GM18526 (cell line): ENCODE measurements around the gene U2SURP.

Experiments
- POLR2A ChIP-seq: IDR thresholded peaks from 3 replicates; pipeline ENCODE4 v1.6.1; 2011; ENCODE audit not compliant: insufficient read length; ENCODE audit errors: extremely low read depth

Gene U2SURP

DNA sequence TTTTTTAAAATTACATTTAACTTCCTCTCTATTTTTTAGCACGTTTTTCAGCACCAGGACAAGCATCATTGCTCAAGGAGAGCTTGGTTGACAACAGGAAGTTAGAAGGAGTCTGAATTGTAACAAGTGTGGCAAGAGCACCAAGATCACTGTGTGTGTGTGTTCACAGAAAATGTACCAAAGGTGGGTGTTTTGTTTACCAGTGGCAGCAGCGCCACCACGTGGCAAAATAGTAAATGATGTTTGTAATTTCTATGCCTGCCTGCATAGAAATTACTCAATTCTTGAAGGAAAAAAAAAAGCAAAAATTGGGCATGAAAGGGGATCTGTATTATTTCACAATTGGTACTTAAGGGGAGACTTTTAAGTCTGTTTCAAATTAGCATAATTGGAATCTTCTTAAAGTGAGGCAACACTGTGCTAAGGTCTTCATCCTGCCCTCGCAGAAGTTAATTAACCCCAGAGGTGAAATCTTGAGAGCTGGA lies 7.4 kb upstream of the U2SURP start:
- TF ChIP-seq POLR2A, result no peak

DNA sequence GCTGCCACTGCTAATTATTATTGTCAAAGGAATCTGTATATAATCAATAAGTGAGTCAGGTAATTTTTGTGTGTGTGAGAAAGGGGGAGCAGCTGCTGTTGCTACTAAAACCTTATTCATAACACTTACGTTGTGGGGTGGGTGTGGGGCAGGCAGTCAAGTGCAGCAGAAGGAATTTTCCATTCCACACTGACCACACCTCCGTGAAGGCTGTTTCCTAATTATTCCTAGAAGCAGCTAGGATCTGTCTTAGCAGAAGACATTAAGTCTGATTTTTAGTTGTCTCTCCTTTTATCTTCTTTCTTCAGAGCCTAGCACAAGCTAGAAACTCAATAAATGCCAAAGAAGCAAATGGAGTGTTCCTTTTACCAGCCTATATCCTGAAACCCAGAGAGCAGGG lies 4.0 kb upstream of the U2SURP start:
- TF ChIP-seq POLR2A, result no peak

DNA sequence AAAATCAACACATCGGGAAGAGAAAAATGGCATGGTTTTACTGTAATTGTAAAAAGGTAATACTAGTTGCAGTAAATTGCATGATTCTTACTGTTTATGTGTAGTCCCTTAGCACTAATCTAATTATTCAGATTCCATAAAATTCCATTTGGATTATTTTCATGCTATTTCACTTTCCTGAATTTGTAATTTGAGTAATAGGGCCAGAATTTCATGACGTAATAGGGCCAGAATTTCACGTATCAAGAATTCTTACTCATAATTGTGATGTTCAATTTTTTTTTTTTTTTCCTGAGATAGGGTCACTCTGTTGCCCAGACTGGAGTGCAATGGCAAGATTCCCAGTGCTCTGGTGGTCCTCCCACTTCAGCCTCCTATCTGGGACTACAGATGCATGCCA lies 2.9 kb upstream of the U2SURP start:
- no peak for TF ChIP-seq POLR2A

DNA sequence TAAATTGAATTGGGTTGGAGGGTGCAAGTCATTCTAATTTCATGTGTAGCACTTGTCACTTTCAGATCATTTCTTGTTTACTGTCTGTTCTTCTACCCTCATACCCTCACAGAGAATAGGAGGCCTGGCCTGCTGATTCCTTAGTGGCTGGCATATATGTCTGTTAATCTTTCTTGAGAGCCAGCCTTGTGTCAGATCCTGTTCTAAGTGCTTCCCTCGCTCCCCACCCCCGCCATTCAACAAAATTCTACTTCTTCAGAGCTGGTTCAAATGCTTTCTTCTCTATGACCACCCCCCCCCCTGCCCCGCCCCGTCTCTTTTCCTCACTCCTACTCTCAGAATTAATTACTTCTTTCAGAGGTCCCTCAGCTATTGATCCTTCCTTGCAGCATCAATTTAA lies 1.5 kb upstream of the U2SURP start:
- no peak for TF ChIP-seq POLR2A

DNA sequence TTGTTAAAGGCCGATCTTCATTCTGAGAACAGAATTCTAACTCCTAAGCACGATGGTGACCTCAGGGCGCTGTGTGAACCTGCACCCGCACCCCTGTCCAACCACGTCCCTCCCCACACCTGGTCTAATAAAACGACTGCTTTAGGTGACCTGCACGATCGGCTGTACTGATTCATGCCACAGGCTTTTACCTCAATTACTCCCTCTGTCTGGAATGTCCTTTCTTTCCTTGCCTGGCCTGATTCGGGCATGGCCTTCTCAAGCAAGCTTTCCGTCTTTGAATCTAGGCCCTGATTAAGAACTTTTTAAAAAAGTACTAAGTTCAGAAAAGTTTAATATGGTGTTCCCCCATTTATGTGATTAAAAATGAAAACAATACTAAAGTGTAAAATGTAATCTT lies 842 bp upstream of the U2SURP start:
- TF ChIP-seq POLR2A, result no peak

DNA sequence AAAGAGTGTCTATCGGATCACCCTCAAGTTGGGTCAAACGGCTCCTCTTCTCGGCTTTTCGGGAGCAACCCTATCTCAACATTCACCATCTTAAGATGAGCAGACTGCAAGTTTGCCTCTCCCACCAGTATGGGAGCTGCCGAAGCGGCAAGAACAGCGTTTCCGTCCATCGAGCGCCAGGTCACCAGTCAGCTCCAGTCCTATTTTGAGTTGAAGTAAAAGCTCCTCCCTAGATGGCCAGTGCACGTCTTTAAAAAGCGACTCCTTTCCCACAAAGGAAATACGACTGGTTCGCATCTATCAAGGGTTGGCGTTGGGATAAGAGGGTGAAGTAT lies 369 bp upstream of the U2SURP start:
- no peak for TF ChIP-seq POLR2A

DNA sequence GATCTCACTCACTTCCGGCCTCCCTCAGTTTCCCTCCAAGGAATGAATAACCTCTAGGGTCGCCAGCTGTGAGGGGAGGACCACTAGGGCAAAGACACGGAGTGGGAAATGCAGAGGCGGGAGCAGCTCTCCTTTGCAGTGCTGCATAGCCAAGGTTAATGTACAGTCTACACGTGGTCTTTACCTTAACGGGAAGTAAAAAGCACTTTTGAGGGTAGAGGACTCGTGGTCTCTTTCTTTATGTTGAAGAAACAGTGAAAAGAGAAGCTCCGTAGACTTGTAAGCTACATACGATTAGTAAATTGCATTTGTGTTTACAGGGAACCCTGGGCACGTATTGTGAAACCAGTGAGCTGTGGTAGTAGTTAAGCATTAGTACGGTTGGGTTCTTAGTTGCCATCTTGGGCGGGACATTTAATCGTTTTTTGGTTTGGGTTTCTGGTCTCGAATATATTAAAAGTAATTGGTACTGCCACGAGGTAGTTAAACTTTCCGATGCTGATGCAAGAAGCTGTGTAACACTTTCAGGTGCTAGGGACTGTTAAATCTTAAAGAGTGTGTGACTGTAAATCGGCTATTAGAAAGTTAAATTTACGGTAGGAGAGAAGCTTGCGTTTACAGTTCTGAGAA lies 828 bp downstream of the U2SURP start:
- no peak for TF ChIP-seq POLR2A

DNA sequence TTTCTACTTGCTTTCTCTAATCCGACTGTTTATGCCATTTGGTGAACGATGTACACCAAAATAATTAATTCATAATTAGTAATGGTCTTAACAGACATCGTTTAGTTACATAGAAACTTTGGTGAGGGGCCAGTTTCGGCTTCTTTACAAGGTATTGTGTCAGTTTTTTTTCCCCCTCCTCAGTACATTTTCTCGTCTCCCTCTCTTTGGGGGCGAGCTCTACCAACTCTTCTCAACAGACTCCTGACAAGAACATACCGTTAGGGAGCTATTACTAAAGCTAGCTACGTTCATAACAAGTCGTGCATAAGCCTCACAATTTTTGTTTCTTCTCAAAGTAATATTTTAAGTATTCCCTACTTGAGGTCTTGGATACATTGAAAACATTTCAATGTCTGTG lies 1.4 kb downstream of the U2SURP start:
- TF ChIP-seq POLR2A, result no peak

DNA sequence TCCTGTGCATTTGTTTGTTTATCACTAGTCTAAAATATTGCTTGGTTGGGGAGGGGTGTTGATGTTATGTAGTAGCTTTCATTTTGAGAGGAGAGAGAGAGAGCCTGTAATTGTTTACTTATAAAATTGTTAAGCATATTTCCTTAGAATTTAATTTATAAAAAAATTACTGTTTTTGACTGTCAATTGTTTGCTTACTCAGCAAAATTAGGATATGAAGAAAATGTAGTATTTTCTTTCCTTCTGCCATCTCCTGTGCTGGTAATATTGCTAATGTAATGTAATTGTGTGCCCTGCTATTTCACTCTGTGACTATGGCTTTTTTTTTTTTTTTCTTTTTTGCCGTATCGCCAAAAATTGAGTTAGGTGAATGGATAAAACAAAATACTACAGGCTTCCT lies 3.5 kb downstream of the U2SURP start:
- TF ChIP-seq POLR2A, result no peak

DNA sequence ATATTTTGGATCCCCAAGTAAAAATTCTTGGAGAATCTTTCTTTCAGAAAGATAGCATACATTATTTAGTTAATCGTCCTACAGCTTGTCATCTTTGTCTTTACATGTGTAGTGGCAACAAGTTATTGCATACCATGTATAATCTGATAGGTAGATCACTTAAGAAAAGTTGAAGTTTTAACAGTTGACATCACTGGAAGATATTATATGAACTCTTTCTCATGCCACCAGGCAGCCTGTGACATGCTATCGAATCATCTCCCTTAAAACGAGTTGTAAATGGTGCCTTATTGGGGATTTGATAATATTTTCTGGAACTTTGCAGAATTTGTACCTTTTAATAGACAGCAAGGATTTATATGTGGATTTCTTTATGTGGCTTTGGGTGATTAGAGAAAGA lies 8.7 kb downstream of the U2SURP start:
- no peak for TF ChIP-seq POLR2A

DNA sequence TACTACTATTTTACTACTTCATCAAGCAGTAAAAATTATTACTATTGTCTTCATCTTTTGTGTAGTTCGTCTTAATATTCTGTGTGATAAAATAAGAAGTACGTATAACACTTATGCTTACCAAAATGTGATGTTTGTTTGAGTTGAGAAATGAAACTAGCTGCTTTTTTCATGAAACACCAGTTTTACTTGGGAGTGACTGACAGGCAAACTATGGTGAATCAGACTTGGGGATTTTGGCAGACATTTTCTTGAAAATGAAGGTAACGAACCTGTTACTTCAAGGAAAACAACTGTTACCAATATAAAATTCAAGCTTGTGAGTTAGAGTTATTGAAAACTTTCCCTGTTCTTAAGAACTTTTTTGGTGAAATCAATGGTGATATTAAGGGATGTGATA lies 10.3 kb downstream of the U2SURP start:
- no peak for TF ChIP-seq POLR2A

DNA sequence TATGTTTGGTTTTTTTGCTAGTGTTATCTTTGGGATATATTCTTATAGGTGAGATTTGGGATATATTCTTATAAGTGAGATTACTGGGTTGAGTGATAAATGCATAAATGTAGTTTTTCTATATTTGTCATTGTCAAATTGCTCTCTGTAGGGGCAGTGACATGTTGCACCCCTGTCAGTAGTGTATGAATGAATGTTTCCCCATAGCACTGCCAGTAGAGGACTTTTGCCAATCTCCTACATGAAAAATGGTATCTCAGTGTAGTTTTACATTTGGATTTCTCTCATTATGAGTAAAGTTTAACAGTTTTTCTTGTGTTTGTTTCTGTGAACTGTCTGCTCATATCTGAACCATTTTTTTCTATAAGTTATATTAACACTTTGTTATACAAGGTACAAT lies 13.6 kb downstream of the U2SURP start:
- no peak for TF ChIP-seq POLR2A

DNA sequence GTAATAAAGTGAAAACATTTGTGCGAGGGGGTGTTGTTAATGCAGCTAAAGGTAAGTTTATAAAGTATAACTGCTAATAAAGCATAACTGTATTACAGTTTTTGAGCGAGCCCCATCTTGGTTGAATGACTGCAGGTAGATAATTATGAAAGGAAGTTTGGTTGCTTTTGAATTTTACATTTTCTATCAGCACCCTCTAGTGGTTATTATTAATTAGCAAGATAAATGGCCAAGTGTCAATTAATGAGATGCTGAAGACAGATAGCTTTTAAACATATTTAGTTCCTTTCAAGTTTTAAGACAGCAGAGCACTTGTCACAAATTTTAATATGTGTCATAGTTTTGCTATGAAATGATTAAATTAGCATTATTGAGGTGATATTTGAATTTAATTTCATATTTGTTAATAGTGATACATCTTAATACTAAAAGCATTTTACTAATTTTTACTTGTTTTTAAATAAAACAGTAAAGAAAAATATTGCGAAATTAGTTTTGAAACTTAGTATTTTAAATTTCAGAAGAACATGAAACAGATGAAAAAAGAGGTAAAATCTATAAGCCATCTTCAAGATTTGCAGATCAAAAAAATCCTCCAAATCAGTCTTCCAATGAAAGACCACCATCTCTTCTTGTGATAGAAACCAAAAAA lies 15.1 kb downstream of the U2SURP start:
- no peak for TF ChIP-seq POLR2A

DNA sequence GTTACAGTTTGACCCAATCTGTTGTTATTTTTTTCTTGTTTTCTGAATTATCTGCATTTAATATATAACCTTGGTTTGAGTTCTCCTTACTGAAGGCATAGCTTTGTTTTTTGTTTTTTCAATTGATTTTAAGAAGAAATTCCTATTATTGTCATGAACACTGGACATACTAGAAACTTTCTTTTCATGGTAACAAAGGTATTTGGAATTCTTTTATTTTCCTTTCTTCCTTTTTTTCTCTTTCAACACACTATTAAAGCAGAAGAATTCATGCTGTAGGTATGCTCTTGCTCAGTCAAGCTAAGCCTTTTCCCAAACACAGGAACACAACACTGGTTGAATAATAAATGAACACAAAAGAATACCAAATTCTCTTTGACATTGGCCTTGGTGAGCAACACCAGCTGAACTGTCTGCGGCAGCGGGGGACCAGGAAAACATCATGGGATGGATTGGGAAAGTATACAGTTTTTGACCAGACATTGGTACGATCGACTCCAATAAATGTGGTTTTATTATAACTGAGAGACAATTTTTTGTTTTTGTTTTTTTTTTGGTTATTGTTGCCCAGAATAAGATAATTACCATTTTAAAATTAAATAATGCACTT lies 23.1 kb downstream of the U2SURP start:
- no peak for TF ChIP-seq POLR2A

DNA sequence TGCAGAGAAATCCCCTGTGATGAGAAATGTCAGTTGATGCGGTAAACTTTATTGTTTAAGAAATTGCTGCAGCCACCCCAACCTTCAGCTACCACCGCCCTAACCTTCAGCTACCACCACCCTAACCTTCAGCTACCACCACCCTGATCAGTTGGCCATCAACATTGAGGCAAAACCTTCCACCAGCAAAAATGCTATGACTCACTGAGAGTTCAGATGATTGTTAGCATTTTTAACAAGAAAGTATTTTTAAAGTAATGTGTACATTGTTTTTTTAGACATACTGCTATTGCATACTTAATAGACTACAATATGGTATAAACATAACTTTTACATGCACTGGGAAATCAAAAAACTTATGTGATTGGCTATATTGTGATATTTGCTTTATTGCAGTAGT lies 30.0 kb downstream of the U2SURP start:
- TF ChIP-seq POLR2A, result no peak

DNA sequence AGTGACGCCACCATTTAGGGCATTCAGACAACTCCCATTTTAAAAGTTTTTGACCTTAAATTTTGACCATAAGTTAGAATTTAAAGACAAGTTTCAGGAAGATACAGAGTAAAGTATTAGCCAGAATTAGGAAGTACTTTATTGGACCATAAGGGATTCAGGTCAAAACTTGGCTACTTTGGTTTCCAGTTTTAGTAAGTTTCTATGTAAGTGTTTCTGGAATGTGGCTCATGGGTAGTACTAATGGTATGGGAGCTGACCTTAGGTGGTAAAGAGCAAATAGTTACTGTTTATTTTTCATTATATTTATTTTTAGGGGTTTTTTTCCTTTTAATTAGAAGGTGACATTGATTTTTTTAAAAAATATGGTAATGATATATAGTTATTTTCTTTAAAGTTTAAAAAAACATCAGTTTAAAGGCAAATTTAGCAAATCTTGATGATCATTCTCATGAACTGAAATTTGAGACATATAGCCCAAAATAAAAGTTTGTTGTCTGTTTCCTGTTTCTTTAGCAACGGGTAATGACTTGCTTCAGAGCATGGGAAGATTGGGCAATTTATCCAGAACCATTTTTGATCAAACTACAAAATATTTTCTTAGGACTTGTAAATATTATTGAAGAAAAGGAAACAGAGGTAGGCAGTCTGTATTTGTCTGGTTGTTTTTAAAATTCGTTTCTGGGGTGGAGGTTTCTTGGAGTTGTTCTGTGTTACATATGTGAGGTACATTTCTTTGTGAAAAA lies 34.3 kb downstream of the U2SURP start:
- TF ChIP-seq POLR2A, result no peak
